Stromal cell of bone marrow (primary cell): ENCODE data around the gene CDYL.
A peak's percentile ranks its signal among the peaks of the same experiment; 100 is the strongest.
"Not testable (repeated sequence)": the region's sequence is repeated elsewhere in the genome, so short reads cannot be mapped to it uniquely, and the experiment has no call there.

ENCODE experiments used
- DNase-seq: peaks from one replicate; pipeline ENCODE4 v3.0.0-alpha.2; 2012; ENCODE audit warnings: low read depth

The CDYL gene

GRCh38 chr6:4803343-4803744, 27.1 kb downstream of the CDYL start:
- DNase-seq: no peak

DNA sequence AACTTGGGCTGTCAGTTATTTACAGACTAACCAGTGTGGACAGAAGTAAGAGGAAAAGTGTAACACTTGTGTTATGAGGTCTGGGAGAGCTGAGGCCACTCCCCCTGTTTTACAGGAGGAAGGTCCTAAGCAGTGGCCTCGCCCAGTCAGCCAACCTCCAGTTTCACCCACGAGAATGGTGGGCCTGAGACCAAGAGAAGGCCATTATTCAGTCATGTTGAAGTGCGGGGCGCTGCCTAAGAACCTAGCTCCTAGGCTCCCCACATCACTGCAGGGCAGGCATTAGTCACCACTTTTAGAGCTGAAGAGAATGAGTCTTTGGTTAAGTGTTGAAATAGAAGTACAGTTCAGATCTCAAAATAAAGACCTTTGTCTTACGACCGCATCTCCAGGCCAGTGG, 27.9 kb downstream of the CDYL start:
- DNase-seq: peak; percentile 30

DNA sequence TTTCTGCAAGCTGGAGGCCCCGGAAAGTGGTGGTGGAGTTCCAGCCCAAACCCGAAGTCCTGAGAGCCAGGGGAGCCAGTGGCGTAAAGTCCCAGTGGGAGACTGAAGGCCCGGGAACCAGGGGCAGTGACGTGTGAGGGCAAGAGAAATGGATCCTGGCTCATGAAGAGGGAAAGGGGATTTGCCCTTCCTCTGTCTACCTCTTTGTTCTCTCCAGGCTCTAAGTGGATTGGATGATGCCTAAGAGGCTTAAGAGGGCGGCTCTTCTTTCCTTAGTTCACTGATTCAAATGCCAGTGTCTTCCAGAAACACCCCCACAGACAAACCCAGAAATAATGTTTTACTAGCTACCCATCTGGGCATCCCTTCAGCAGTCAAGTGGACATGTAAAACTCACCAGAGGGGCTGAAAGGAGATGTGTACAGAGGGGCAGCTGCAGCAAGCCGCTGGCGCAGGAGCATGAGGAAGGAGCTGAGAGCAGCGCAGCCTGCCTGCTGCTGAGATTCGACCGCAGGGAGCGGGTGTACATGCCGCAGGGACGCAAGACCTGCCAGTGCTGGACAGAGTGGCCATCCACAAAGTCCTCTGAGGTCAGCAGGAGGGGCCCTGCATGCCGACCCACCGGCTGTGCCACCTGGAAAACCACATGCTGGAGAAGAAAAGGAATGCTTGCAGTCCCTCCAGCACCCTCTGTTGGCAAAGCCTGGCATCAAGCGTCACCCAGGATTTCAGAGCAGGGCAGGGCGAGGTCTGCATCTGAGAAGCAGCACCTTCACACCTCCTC, 29.5 kb downstream of the CDYL start:
- peak; percentile 15 for DNase-seq

- no peak for DNase-seq
These were observed 30.1 kb downstream of the CDYL start for GRCh38 chr6:4806337-4806725.

DNA sequence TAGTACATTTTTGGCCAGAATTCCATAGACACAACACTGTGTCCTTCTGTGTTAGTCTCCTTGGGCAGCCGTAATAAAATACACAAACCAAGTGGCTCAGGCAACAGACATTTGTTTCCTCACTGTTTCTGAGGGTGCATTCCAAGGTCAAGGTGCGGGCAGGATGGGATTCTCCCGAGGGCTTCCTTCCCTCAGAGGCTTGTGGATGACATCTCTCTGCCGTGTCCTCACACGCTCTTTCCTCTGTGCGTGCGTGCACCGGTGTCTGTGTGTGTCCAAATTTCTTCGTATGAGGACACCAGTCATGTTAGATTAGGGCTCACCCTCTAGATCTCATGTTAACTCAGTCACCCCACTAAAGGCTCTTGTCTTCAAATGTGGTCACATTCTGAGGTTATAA, 30.6 kb downstream of the CDYL start:
- no peak for DNase-seq

DNA sequence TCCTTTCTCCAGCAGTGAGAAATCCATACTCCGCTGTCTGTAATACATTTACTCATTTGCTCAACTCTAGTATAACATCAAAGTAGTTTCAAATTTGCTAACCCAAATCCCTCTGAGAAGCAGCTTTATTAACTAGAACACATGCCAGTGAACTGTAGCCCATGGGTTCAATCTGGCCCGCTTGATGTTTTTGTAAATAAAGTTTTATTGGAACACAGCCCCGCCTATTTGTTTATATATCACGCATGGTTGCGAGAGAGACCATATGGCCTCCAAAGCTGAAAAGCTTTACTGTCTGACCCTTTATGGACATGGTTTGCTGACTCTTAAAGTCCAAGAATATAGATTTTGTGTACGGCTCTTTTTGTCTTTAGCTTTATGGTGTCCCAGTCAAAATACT, 32.2 kb downstream of the CDYL start:
- no peak for DNase-seq

DNA sequence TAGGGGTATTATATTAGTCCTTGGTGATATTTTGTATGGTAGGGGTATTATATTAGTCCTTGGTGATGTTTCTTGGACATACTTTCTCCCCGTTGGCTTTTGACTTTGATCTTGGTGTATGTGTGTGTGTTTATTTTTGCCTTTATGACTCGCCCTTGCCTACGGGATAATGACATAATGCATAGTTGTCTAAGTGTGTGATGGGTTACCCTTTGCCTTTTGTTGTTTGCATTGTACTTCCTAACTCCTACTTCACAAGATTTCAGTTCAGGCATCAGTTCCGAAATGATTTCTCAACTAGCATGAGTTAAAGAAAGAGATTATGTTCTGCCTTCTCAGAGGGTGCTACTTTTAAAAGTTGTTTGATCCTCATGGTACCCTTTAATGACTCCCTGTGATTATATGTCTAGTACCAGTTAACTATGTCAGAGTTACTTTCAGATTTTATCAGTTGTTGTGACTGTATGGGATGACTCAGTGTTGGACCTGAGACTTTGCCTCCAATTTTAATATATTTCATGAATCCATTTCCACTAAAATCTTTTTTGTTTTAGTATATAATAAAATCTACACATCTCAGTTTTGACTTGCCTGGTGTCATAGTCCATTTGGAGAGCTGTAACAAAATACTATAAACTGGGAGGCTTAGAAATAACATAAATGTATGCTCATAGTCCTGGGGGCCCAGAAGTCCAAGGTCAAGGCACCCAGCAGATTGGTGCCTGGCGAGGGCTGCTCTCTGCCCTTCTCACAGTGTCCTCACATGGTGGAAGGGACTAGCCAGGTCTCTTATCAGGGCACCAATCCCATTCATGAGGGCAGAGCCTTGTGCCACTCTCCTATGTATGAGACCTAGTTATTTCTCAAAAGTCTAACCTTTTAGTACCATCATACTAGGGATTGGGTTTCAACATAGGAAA, 34.1 kb downstream of the CDYL start:
- DNase-seq: no peak

DNA sequence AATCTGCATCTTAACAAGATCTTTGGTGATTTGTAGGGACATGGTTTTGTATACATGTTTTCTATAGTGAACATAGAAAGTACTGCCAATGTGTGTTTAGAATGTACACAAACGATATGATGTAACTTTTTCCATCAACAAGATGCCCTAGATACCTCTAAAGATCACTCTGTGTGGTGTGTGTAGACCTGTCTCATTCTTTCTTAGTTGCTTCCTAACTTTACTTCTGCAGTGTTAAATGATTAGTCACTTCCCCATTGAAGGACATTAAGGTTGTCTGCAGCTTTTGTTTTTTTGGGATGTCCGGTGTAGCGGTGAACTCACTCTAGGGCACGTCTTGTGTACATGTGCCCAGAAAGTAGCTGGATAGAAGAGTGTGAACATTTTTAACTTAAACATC, 35.9 kb downstream of the CDYL start:
- DNase-seq: no peak

DNA sequence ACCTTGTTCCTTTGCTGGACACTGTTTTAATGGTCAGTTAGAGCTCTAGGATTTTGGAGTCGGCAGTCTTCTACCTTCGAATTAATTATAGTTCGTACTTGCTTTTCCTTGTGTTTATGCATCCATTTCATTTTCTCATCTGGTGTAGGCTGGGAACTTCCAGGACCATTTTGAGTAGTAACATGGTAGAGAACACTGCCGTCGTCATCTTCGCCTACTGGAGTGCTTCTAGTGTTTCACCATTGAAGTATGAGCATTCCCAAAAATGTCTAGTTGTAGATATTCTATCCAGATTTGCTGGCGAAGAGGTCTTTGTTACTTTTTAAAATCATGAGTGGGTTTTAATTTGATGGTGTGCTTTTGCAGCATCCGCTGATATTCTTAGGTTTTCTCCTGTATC, 36.9 kb downstream of the CDYL start:
- no peak for DNase-seq

- DNase-seq: no peak
These were observed 38.0 kb downstream of the CDYL start for GRCh38 chr6:4814212-4814611.

GRCh38 chr6:4814987-4815386, 38.8 kb downstream of the CDYL start:
- DNase-seq: no peak

DNA sequence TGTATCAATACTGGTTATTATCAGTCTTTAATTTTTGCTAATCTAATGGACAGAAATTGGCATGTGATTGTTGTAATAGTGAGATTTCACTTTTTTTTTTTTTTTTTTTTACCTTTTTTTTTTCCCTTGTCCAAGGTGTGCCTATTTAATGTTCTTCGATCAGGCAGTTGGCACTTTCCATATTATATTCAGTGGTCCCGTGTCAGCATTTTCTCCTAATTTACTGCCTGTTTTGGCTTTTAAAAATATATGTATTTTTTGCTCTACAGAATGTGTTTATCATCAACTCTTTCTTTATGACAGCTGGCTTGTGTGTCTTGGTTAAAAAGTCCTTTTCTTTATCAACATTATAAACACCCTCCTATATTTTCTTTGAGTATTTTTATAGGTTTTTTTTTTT, 39.4 kb downstream of the CDYL start:
- DNase-seq: no peak

GRCh38 chr6:4816904-4817303, 40.7 kb downstream of the CDYL start:
- no peak for DNase-seq

GRCh38 chr6:4817551-4817950, 41.3 kb downstream of the CDYL start:
- DNase-seq: no peak

GRCh38 chr6:4818272-4818938, 42.2 kb downstream of the CDYL start:
- DNase-seq: no peak

- no peak for DNase-seq
These were observed 43.6 kb downstream of the CDYL start for GRCh38 chr6:4819706-4820283.

GRCh38 chr6:4820704-4821276, 44.6 kb downstream of the CDYL start:
- DNase-seq: peak; percentile 34

GRCh38 chr6:4822476-4822875, 46.3 kb downstream of the CDYL start:
- no peak for DNase-seq

- no peak for DNase-seq
These were observed 52.0 kb downstream of the CDYL start for GRCh38 chr6:4828187-4828698.

DNA sequence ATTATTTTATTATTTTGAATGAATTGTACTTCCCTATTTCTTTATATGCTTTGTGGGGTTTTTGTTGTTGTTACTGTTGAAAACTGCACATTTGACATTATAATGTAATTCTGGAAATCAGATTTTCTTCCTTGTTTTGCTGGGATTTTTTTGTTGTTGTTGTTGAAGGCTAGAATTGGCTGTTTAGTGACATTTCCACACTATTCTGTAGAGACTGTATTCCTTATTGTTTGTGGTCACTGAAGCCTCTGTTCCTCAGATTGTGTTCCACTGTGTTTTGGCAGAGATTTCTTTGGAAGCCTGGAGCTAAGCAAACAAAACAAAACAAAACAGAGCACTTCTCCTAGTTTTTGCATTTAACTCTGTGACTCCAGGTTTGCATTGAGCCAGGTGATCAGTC, 52.9 kb downstream of the CDYL start:
- no peak for DNase-seq

DNA sequence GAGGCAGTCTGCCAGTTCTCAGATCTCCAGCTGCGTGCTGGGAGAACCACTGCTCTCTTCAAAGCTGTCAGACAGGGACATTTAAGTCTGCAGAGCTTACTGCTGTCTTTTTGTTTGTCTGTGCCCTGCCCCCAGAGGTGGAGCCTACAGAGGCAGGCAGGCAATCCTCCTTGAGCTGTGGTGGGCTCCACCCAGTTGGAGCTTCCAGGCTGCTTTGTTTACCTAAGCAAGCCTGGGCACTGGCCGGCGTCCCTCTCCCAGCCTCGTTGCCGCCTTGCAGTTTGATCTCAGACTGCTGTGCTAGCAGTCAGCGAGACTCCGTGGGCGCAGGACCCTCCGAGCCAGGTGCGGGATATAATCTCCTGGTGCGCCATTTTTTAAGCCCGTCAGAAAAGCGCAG, 59.3 kb downstream of the CDYL start:
- not testable (repeated sequence) for DNase-seq

GRCh38 chr6:4840169-4840568, 64.0 kb downstream of the CDYL start:
- DNase-seq: no peak
